HG03175 (cell line): Measurements from ENCODE around the gene SMG6.
A peak's percentile ranks its signal among the peaks of the same experiment; 100 is the strongest.

Experiments used
- ATAC-seq: cut with Tn5 transposase; IDR thresholded peaks from one replicate; pipeline ENCODE4 v1.9.1; 2021; ENCODE audit warnings: mild to moderate bottlenecking, moderate library complexity; ENCODE audit not compliant: unreplicated experiment

SMG6 gene

GRCh38 chr17:2084766-2085647 is 218.6 kb downstream of the SMG6 start:
- ATAC-seq = no peak

- no peak for ATAC-seq
Measured at GRCh38 chr17:2084036-2084765, 219.4 kb downstream of the SMG6 start.

GRCh38 chr17:2083613-2084035 is 220.0 kb downstream of the SMG6 start:
- peak; percentile 56 for ATAC-seq

- no peak for ATAC-seq
Measured at GRCh38 chr17:2082003-2082781, 221.4 kb downstream of the SMG6 start.

- no peak for ATAC-seq
Measured at GRCh38 chr17:2081564-2081963, 222.0 kb downstream of the SMG6 start.

- ATAC-seq = no peak
Measured at GRCh38 chr17:2077040-2077439, 226.5 kb downstream of the SMG6 start.

GRCh38 chr17:2076087-2076984 is 227.2 kb downstream of the SMG6 start:
- no peak for ATAC-seq

GRCh38 chr17:2075336-2076086 is 228.1 kb downstream of the SMG6 start:
- ATAC-seq = no peak

- no peak for ATAC-seq
Measured at GRCh38 chr17:2074919-2075318, 228.7 kb downstream of the SMG6 start.

- ATAC-seq = no peak
Measured at GRCh38 chr17:2071455-2072281, 231.9 kb downstream of the SMG6 start.

- no peak for ATAC-seq
Measured at GRCh38 chr17:2071024-2071385, 232.6 kb downstream of the SMG6 start.

- ATAC-seq = peak; percentile 90
Measured at GRCh38 chr17:2070241-2071023, 233.2 kb downstream of the SMG6 start.

- no peak for ATAC-seq
Measured at GRCh38 chr17:2068519-2069051, 235.0 kb downstream of the SMG6 start.

- ATAC-seq = no peak
Measured at GRCh38 chr17:2068031-2068518, 235.5 kb downstream of the SMG6 start.

- no peak for ATAC-seq
Measured at GRCh38 chr17:2067608-2068024, 236.0 kb downstream of the SMG6 start.

GRCh38 chr17:2067048-2067561 is 236.5 kb downstream of the SMG6 start:
- ATAC-seq = no peak

GRCh38 chr17:2065949-2066400 is 237.6 kb downstream of the SMG6 start:
- no peak for ATAC-seq
